ENCODE measurements around the gene UQCC2. TPM values are rescaled to one million over a fixed set of nuclear protein-coding genes. Genes with fewer than 3 reads are reported as not detected.

Gene UQCC2
- total RNA-seq, 1 donor from 2014 or later: 2.6 TPM

DNA sequence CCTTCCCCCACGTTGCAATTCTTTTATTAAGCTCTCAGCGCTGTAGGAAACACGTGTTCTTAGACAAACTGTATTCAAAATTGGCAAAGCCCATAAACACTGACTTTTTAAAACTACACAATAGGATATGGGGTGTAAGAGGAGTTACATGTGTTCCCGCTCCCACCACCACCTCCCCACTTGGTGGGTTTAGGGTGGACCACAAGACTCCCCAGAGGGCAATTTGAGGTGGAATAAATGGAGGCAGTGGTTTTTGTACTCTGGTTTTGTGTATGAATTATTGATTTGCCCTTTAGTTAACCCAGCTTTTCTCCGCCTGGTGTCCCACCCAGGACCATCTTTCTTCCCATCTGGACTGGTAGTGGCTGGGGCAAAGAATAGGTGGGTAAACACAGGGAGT lies 3.7 kb downstream of the UQCC2 start:
- no peak for DNase-seq (ENCODE audit: low spot score in 2 of 2)
- H3K9me3 ChIP-seq: no peaks in the 10 kb centered on the region
- peaks cover 6 to 9% of the 10 kb centered on the region in 2 donors for H3K4me1 ChIP-seq
- TF ChIP-seq, protein P1, sequence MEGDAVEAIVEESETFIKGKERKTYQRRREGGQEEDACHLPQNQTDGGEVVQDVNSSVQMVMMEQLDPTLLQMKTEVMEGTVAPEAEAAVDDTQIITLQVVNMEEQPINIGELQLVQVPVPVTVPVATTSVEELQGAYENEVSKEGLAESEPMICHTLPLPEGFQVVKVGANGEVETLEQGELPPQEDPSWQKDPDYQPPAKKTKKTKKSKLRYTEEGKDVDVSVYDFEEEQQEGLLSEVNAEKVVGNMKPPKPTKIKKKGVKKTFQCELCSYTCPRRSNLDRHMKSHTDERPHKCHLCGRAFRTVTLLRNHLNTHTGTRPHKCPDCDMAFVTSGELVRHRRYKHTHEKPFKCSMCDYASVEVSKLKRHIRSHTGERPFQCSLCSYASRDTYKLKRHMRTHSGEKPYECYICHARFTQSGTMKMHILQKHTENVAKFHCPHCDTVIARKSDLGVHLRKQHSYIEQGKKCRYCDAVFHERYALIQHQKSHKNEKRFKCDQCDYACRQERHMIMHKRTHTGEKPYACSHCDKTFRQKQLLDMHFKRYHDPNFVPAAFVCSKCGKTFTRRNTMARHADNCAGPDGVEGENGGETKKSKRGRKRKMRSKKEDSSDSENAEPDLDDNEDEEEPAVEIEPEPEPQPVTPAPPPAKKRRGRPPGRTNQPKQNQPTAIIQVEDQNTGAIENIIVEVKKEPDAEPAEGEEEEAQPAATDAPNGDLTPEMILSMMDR (IDR thresholded peaks at IDR 0.05): no peak
- no peak overlapping the region for H3K27ac ChIP-seq
- peaks cover 0 to 5% of the 10 kb centered on the region in 2 donors for H3K36me3 ChIP-seq
- intact Hi-C loops (cut with DNase I): no loop called here
- H3K4me3 ChIP-seq: no peak overlapping the region
- H3K27me3 ChIP-seq: no peaks in the 10 kb centered on the region

DNA sequence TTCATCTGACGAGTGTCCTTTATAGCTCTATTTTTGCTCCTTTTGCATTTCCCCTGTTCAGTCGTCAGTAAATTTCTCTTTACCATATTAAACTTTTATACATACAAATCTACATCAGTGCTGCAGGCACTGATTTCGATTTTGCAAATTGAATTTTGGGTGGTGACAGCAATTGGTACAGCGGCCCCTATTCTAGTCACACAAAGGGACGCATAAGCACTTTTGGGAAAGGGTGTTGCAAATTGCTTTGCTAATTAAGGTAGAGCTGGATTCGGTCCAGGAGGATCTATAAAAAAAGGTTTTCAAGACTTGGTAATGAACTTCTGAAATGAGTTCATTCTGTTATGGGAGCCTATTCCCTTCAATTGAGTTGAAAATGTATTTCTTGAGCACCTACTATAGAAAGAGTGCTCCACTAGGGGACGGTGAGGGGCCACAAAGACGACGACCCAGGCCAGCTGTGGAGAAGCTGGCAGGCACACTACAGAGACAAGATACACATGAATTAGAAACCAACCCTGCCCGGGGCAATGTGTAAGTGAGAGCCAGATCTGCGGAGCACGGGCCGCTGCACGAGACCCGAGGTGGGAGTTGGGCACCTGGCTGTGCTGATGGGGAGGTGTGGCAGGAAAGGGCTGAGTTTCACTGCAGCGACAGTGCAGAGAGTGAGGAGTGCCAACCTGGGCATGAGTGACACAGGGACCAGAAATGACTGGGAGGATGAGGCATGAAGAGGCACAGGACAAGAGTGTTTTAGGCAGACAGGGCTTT lies 5.4 kb downstream of the UQCC2 start:
- no peak for DNase-seq (ENCODE audit: low spot score in 2 of 2)
- peaks cover 0 to 5% of the 10 kb centered on the region in 2 donors for H3K36me3 ChIP-seq
- H3K9me3 ChIP-seq: no peaks in the 10 kb centered on the region
- TF ChIP-seq, protein P1 (IDR thresholded peaks at IDR 0.05): no peak
- intact Hi-C loops (cut with DNase I): no loop called here
- H3K27ac ChIP-seq: no peak overlapping the region
- no peak overlapping the region for H3K4me3 ChIP-seq
- no peaks in the 10 kb centered on the region for H3K27me3 ChIP-seq
- peaks cover 6% of the 10 kb centered on the region in 2 donors for H3K4me1 ChIP-seq

DNA sequence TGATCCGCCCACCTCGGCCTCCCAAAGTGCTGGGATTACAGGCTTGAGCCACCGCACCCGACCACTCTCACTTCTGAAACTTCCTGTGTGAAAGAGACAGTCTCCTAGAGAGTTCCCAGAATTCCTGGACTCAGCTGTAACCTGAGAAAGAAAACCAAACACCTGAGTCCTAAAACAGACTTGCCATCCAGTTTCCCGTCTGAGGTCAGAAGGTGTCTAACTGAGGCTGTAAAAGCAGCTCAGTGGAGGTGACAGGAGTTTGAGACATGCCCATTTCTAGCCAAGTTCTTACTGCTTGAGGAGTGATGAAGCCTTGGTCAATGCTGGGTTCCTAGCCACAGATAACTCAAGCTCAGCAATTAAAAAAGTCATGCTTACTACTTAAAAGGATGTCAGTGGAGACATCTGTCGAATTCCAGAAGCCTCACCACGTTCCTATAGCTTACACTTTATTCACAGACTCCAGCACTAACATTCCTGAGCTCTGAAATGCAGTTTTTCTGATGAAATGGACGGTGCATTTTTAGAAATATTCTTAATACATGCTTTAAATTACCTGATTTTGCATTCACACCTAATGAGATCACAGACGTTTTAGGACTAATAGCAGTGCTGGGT lies 6.1 kb downstream of the UQCC2 start:
- Histone ChIP-seq H3K9me3 (no peaks in the 10 kb centered on the region), H3K4me3 (no peak overlapping the region), H3K27ac (no peak overlapping the region), H3K36me3 (peaks cover 0 to 5% of the 10 kb centered on the region in 2 donors), H3K4me1 (no peaks in the 10 kb centered on the region), H3K27me3 (no peaks in the 10 kb centered on the region)
- intact Hi-C loops (cut with DNase I): no loop called here
- DNase-seq (ENCODE audit: low spot score in 2 of 2): no peak
- TF ChIP-seq, protein P1 (IDR thresholded peaks at IDR 0.05): no peak

DNA sequence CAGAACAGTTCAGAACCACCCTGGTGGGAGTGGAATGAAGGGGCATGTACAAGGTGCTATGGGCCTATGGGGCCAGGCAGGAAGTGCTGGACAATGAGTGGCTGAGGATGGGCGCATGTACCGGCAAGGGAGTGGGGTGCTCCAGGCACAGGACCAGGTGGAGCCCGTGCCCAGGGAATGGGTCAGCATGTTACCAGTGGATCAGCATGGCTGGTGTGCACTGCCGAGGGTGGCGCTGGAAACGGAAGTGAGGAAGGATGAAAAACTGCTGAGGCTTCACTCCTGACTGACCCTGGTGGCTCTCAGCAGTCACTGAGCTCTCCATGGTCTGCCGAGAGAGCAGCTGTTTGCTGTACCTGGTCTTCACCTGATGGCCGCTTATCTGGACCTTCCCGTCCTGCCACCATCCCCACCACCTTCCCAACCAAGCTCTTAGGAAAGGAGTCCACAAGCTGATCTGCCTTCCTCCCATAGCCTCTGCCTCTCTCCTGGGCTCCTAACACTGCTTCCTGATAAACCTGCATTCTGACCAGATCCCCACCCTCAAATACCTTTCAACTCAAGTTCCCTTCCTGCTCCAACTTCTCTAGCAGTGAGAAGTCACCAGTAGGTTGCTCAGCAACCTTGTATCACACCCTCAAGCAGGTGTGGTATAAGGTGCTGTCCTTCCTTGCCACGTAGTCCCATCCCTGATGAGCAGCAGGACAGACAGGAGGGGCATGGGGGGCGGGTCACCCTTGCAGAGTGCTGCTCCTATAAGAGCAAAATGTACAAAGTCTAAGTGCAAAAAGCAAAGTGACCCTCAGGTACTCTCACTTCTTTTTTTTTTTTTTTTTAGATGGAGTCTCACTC lies 7.1 kb downstream of the UQCC2 start:
- Histone ChIP-seq H3K36me3 (peaks cover 0 to 5% of the 10 kb centered on the region in 2 donors), H3K9me3 (no peaks in the 10 kb centered on the region), H3K4me1 (no peaks in the 10 kb centered on the region), H3K4me3 (no peak overlapping the region), H3K27ac (no peak overlapping the region), H3K27me3 (no peaks in the 10 kb centered on the region)
- no peak for DNase-seq (ENCODE audit: low spot score in 2 of 2)
- intact Hi-C loops (cut with DNase I): no loop called here
- TF ChIP-seq, protein P1 (IDR thresholded peaks at IDR 0.05): no peak

DNA sequence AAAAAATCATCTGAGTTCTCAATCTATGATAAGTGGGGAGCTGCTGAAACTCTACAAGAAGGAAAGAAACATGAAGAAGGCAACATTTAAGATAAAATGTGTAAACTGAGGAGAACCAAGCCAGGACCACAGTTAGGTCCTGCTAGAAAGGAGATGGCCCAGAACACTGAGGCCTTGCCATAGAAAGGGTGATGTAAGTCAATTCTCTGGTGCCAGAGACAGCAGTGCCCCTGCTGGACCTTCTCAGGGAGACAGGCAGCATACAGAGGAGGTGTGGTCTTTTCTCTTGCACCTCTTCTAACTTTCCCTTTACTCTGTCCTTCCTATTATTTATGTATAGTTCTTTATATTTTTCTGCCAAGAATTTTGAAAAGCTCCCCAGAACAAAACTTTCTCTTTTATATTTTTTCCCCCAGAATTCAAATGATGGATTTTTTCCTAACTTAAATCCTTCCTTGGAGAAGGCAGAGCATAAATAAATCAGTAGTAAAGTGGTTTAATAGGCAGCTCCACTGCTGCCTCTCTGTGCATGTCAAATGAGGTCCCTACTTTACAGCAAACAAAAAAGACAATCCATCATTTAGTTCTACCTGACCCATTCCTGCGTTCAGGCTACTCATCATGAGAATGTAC lies 9.0 kb downstream of the UQCC2 start:
- no peak for DNase-seq (ENCODE audit: low spot score in 2 of 2)
- Histone ChIP-seq H3K4me3 (no peak overlapping the region), H3K27ac (no peak overlapping the region), H3K27me3 (no peaks in the 10 kb centered on the region), H3K36me3 (peaks cover 0 to 7% of the 10 kb centered on the region in 2 donors), H3K4me1 (no peaks in the 10 kb centered on the region), H3K9me3 (no peaks in the 10 kb centered on the region)
- intact Hi-C loops (cut with DNase I): no loop called here
- TF ChIP-seq, protein P1 (IDR thresholded peaks at IDR 0.05): peak; percentile 12 to 35 (median 29)

All from ascending aorta (tissue), 2 donors.